Activated T-cell treated with anti-CD3 and anti-CD28 coated beads, Interleukin-2, amount 50 U/mL, for 48 hours (primary cell): ENCODE measurements around the gene COX6B2.
A peak's percentile ranks its signal among the peaks of the same experiment; 100 is the strongest.
"Not testable (repeated sequence)": the region's sequence is repeated elsewhere in the genome, so short reads cannot be mapped to it uniquely, and the experiment has no call there.

Experiments used
- DNase-seq, 2 experiments: peaks; one replicate each; pipeline ENCODE4 v3.0.0-alpha.2; 2020

The COX6B2 gene

DNA sequence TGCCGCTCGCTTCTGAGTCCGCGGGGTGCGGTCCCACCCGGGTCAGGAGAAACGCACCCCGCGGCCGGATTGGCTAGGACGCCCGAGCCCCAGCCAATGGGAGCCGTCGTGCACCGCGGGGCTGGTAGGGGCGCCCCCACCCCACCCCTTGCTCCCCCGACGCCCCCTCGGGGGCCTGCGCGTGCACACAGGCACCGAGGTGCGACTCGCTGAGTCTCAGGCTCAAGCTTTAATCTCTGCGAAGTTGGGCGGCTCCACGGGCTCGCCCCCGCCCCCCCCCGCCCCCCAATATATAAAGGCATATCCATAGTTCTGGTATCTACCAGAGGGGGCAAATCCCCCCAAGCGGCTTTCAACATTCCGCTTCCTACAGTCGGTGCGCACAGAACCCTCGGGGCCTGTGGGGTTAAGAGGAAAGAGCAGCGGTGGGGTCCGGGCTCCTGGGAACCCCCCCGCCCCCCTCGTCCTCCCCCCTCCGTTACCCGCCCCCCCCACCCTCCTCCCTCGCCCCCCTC, at the start of gene COX6B2:
TSS of gene COX6B2 (minus strand) at position 22 of the 515 bp plus-strand sequence. CDS start 198 bp downstream, outside the sequence.
- no peak for DNase-seq

GRCh38 chr19:55402509-55402908, 48.0 kb upstream of the COX6B2 start:
- no peak for DNase-seq

DNA sequence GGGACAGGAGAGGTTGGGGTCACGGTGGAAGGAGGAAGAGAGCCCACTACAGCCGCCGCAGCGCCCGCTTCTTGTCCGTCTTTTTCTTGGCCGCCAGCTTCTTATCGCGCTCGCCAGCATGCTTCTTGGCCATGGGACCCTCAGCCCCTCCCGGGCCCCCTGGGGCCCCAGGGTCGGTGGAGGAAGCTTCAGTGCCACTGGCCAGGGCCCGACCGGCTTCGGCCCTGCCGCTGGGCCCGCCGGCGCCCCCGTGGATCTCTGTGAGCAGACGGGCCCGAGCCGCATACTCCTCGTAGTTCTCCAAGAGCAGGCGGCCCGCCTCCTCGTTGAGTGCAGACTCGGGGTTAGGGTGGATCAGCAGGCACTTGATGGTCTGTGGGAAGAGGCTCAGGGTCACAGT, 46.9 kb upstream of the COX6B2 start:
- not testable (repeated sequence) for DNase-seq

DNA sequence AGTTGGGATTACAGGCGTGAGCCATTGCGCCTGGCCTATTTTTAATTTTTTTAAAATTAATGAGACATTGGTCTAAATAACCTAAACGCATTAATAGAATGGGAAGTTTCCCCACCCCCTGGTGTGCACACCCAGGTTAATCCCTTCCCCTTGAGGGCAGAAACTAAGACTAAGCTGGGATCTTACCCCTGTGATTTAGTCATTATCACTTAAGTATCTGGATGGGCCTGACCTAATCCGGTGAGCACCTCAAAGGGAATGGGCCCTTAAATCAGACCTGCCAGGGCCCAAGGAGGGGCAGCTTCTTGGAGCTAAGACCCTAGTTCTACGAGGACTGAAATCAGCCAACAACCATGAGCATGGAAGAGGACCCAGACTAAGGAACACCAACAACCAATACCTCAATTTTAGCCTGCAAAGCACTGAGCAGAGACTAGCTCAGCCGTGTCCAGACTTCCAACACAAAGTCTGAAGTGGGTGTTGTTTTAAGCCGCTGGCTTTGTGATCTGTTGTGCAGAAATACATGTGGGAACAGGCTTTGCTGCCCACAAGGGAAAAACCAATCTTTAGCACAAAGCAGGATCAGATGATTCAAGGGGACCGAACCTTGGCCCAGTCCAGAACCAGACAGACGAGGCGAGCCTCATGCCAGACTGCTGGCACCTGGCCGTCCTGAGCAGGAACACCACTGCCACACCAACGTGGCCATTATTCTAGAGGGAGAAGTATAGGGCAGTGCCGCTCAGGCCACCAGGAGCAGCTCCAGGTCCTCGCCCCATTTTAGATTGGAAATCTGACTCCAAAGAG, 46.0 kb upstream of the COX6B2 start:
- no peak for DNase-seq

- no peak for DNase-seq
Measured at GRCh38 chr19:55398200-55398925, 43.8 kb upstream of the COX6B2 start.

- DNase-seq = no peak
Measured at GRCh38 chr19:55392820-55393761, 38.6 kb upstream of the COX6B2 start.

GRCh38 chr19:55391702-55392615, 37.4 kb upstream of the COX6B2 start:
- DNase-seq = no peak

DNA sequence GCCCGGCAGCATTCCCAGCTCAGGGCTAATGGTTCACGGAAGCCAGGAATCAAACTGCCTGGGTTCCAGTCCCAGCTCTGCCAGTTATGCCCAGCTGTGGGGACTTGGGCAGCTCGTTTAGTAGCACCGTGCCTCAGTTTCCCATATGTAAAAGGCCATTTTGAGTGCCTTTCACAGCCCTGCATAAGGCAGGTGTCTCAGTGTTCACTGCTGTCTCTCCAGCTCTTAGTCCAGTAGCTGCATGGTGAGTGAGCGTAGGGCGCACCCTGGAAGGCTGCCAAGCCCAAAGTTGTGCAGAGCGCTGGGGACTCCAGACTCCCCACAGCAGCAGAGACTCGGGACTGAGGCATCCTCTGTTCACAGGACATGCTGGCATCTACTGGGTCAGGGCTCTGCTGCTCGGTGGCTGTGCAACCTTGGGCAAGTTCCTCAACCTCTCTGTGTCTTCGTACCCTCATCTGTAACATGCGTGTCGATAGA, 36.7 kb upstream of the COX6B2 start:
- peak in 1 of 2 experiments; percentile 56 for DNase-seq

GRCh38 chr19:55390461-55390880, 36.0 kb upstream of the COX6B2 start:
- DNase-seq = peak in 1 of 2 experiments; percentile 57

GRCh38 chr19:55389386-55390317, 35.1 kb upstream of the COX6B2 start:
- peak in 1 of 2 experiments; percentile 48 for DNase-seq

DNA sequence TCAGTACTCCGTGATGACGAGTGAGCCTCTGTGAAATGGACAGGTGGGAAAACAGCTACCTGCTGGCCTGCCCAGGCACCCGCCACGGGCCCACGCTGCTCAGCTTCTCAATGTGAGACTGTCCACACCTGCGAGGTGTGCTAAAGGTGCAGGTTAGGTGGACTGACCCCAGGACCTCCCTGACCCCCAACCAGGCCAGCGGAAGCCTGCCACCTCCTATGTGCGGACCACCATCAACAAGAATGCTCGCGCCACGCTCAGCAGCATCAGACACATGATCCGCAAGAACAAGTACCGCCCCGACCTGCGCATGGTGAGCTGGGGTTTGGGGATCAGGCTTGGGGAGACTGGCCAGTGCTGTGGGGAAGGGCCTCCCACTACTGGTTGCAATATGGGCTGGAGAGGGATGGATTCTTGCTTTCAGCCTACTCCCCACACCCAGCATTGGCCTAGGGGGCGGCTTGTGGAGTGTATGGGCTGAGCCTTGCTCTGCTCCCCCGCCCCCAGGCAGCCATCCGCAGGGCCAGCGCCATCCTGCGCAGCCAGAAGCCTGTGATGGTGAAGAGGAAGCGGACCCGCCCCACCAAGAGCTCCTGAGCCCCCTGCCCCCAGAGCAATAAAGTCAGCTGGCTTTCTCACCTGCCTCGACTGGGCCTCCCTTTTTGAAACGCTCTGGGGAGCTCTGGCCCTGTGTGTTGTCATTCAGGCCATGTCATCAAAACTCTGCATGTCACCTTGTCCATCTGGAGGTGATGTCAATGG, 33.4 kb upstream of the COX6B2 start:
- no peak for DNase-seq

GRCh38 chr19:55386493-55386971, 32.0 kb upstream of the COX6B2 start:
- DNase-seq = peak in 1 of 2 experiments; percentile 60

DNA sequence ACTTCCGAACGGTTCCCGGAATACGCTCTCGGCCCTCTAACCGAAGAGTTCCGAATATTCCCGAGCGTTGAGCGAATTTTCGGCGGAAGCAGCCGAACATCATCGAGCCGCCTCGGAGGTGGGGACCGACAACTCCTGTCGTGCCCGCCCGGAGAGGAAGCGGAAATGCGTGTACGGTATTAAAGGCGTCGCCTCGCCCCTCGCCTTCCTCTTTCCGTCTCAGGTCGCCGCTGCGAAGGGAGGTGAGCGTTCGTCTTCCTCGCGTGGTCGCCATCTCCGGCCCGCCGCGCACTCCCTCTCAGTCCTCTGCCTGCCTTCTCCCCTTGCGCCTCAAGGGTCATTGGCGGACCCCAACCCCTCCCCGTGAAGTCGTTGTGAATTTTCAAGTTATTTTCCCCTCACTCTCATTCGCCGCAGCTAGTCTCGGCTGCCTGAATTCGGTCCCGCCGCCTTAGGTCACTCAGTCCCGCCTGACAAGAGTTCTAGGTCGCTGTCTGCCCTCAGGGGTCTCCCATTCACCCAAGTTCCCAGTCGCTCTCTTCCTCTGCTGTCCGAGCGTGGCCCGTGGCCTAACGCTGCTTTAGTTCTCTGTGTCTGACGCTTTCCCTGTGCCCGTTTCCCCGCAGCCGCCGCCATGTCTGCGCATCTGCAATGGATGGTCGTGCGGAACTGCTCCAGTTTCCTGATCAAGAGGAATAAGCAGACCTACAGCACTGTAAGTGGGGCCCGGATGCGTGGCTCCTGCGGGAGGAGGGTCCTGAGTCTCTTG, 31.4 kb upstream of the COX6B2 start, which contains the start of gene RPL28:
TSS of gene RPL28 (plus strand) at position 209 of the 769 bp plus-strand sequence. CDS start at position 635, 426 bp downstream.
- peak; percentile 99 to 100 for DNase-seq

DNA sequence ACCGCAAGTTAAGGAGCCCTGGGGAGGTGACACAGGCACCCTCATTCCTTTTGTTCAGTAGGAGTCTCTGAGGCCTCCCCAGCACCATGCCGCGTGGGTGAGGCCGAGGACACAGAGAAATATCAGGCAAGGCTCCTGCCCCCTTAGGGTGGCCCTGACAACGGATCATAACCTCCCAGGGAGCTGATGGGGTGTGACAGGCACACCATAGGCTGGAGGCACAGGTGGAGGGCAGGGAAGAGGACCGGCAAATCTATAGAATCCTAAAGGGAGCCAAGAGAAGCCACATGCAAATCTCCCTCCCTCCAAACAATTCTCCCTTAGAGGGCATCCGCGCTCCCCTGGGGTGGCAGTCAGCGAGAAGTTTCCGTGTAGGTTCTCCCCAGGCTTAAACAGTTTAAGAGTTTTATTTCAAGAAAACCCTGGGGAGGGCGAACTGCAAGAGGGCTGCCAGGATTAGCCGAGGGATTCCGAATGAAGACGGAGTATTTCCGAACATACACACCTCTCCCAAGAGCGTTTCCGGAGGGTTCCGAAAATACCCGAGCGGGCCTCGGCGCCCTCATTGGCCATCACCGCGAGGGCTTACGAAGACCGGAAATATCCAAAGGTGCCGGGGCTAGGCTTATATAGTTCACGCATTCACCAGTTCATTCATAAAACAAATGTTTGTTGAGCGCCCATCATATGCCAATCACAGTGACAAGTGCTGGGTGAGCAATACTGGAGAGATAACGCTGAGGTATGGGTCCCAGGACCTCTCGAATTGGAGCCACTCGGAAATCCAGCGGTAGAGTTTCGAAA, 30.6 kb upstream of the COX6B2 start:
- DNase-seq = peak; percentile 97 to 98

- DNase-seq = peak; percentile 68 to 75
Measured at GRCh38 chr19:55384131-55384919, 29.8 kb upstream of the COX6B2 start, which contains the start of gene TMEM238. TSS of gene TMEM238 (minus strand) at chr19:55384292. CDS start at chr19:55384259, 33 bp downstream.
